Islet precursor cell (in vitro differentiated cells): Measurements from ENCODE around the gene AQP4.
A peak's percentile ranks its signal among the peaks of the same experiment; 100 is the strongest.

ENCODE experiments used
- DNase-seq: peaks from one replicate; pipeline ENCODE4 v3.0.0-alpha.2; 2018

AQP4 gene

GRCh38 chr18:26832302-26832701 lies 33.2 kb downstream of the AQP4 start:
- DNase-seq: no peak

- DNase-seq: no peak
These were observed 37.9 kb downstream of the AQP4 start for GRCh38 chr18:26827581-26827980.

GRCh38 chr18:26826656-26827235 lies 38.8 kb downstream of the AQP4 start:
- DNase-seq: no peak

GRCh38 chr18:26821181-26821580 lies 44.3 kb downstream of the AQP4 start:
- DNase-seq: no peak

- DNase-seq: no peak
These were observed 46.5 kb downstream of the AQP4 start for GRCh38 chr18:26819046-26819445.

GRCh38 chr18:26818461-26818860 lies 47.0 kb downstream of the AQP4 start:
- DNase-seq: no peak

GRCh38 chr18:26813043-26813442 lies 52.5 kb downstream of the AQP4 start:
- peak; percentile 74 for DNase-seq

- no peak for DNase-seq
These were observed 53.0 kb downstream of the AQP4 start for GRCh38 chr18:26812462-26812861.

- DNase-seq: no peak
These were observed 56.2 kb downstream of the AQP4 start for GRCh38 chr18:26809346-26809745.

- DNase-seq: no peak
These were observed 59.3 kb downstream of the AQP4 start for GRCh38 chr18:26806224-26806623.

GRCh38 chr18:26804519-26804918 lies 61.0 kb downstream of the AQP4 start:
- no peak for DNase-seq

GRCh38 chr18:26803643-26804042 lies 61.9 kb downstream of the AQP4 start:
- DNase-seq: no peak

GRCh38 chr18:26802330-26803200 lies 62.9 kb downstream of the AQP4 start:
- DNase-seq: peak; percentile 64
